Activated naive CD8-positive, alpha-beta T cell treated with anti-CD3 and anti-CD28 coated beads, Interleukin-2, amount 10 ng/mL, durations not matched to agents 7 days and 5 days (primary cell): ENCODE results near the gene RAPGEF2. TPM values are rescaled to one million over a fixed set of nuclear protein-coding genes. Genes with fewer than 3 reads are reported as not detected.

Experiments used
- ATAC-seq: fragments of 150-1000 bp; cut with Tn5 transposase; one replicate; pipeline ENCODE4 v1.10.0; 2021; ENCODE audit warnings: low read depth, moderate library complexity
- POLR2A ChIA-PET: fragments of 350-600 bp; sonication (Branson Sonifier 250); formaldehyde crosslinking; loops from one replicate; lab custom pipeline; 2021; ENCODE audit warnings: antibody characterized with exemption; lab: Charles Lee
- DNase-seq: peaks from one replicate; pipeline ENCODE4 v3.0.0; 2021
- H3K27ac Mint-ChIP-seq: one replicate; pipeline ENCODE4 v1.8.0; 2022; ENCODE audit warnings: mild to moderate bottlenecking, mixed read lengths
- H3K27me3 Mint-ChIP-seq: one replicate; pipeline ENCODE4 v1.8.0; 2022; ENCODE audit warnings: mild to moderate bottlenecking, moderate library complexity, mixed read lengths
- H3K36me3 Mint-ChIP-seq: one replicate; pipeline ENCODE4 v1.8.0; 2021; ENCODE audit warnings: mild to moderate bottlenecking, mixed read lengths
- H3K4me1 Mint-ChIP-seq: one replicate; pipeline ENCODE4 v1.8.0; 2021; ENCODE audit warnings: mixed read lengths
- H3K4me3 Mint-ChIP-seq: one replicate; pipeline ENCODE4 v1.8.0; 2022; ENCODE audit warnings: mild to moderate bottlenecking, moderate library complexity, mixed read lengths
- H3K9me3 Mint-ChIP-seq: one replicate; pipeline ENCODE4 v1.8.0; 2021; ENCODE audit warnings: mixed read lengths
- total RNA-seq, 2 experiments: library from RNA; stranded (reverse); gene quantifications; one replicate each; pipeline ENCODE4 v1.2.3, GENCODE V29; 2021

RAPGEF2 gene
- total RNA-seq, 2 experiments from 2014 or later, result 23.2 to 24.1 TPM

- POLR2A ChIA-PET, result no interaction called here
- H3K27ac Mint-ChIP-seq, result no peak overlapping the region
- H3K9me3 Mint-ChIP-seq, result no peaks in the 10 kb centered on the region
- DNase-seq (no peak), ATAC-seq (no peak)
- H3K27me3 Mint-ChIP-seq, result no peaks in the 10 kb centered on the region
- H3K4me1 Mint-ChIP-seq, result peaks cover 4% of the 10 kb centered on the region
- H3K4me3 Mint-ChIP-seq, result no peak overlapping the region
- peaks cover 26% of the 10 kb centered on the region for H3K36me3 Mint-ChIP-seq
Measured at GRCh38 chr4:159344877-159345276, 242.0 kb downstream of the RAPGEF2 start.

GRCh38 chr4:159346681-159347080 is 243.8 kb downstream of the RAPGEF2 start:
- peaks cover 30% of the 10 kb centered on the region for H3K36me3 Mint-ChIP-seq
- DNase-seq (no peak), ATAC-seq (no peak)
- no peaks in the 10 kb centered on the region for H3K9me3 Mint-ChIP-seq
- H3K27ac Mint-ChIP-seq, result no peak overlapping the region
- no peak overlapping the region for H3K4me3 Mint-ChIP-seq
- peaks cover 4% of the 10 kb centered on the region for H3K4me1 Mint-ChIP-seq
- POLR2A ChIA-PET, result no interaction called here
- no peaks in the 10 kb centered on the region for H3K27me3 Mint-ChIP-seq

- Mint-ChIP-seq H3K4me3 (no peak overlapping the region), H3K9me3 (no peaks in the 10 kb centered on the region), H3K4me1 (peaks cover 4% of the 10 kb centered on the region)
Measured at GRCh38 chr4:159347813-159348212, 244.9 kb downstream of the RAPGEF2 start.

GRCh38 chr4:159349332-159349731 is 246.5 kb downstream of the RAPGEF2 start:
- Mint-ChIP-seq H3K9me3 (no peaks in the 10 kb centered on the region), H3K27me3 (no peaks in the 10 kb centered on the region), H3K4me1 (no peaks in the 10 kb centered on the region), H3K36me3 (peaks cover 15% of the 10 kb centered on the region), H3K27ac (no peak overlapping the region), H3K4me3 (no peak overlapping the region)
- POLR2A ChIA-PET, result no interaction called here
- DNase-seq (no peak), ATAC-seq (no peak)

More at GRCh38 chr4:159347813-159348212, 244.9 kb downstream of the RAPGEF2 start:
- H3K27me3 Mint-ChIP-seq, result no peaks in the 10 kb centered on the region
- DNase-seq (no peak), ATAC-seq (no peak)
- H3K36me3 Mint-ChIP-seq, result peaks cover 29% of the 10 kb centered on the region
- no peak overlapping the region for H3K27ac Mint-ChIP-seq
- POLR2A ChIA-PET, result no interaction called here

- peaks cover 17% of the 10 kb centered on the region for H3K36me3 Mint-ChIP-seq
- no peaks in the 10 kb centered on the region for H3K9me3 Mint-ChIP-seq
- POLR2A ChIA-PET, result no interaction called here
Measured at GRCh38 chr4:159352609-159353008, 249.7 kb downstream of the RAPGEF2 start.

GRCh38 chr4:159353422-159354116 is 250.7 kb downstream of the RAPGEF2 start:
- ATAC-seq (no peak), DNase-seq (no peak)
- Mint-ChIP-seq H3K4me3 (no peak overlapping the region), H3K4me1 (no peaks in the 10 kb centered on the region), H3K9me3 (no peaks in the 10 kb centered on the region), H3K36me3 (peaks cover 16% of the 10 kb centered on the region), H3K27ac (no peak overlapping the region), H3K27me3 (no peaks in the 10 kb centered on the region)
- POLR2A ChIA-PET, result no interaction called here

More at GRCh38 chr4:159352609-159353008, 249.7 kb downstream of the RAPGEF2 start:
- Mint-ChIP-seq H3K4me1 (no peaks in the 10 kb centered on the region), H3K27ac (no peak overlapping the region), H3K27me3 (no peaks in the 10 kb centered on the region), H3K4me3 (no peak overlapping the region)
- DNase-seq, result no peak
- no peak for ATAC-seq

GRCh38 chr4:159355466-159355865 is 252.6 kb downstream of the RAPGEF2 start:
- Mint-ChIP-seq H3K27me3 (no peaks in the 10 kb centered on the region), H3K4me3 (no peak overlapping the region), H3K9me3 (no peaks in the 10 kb centered on the region), H3K27ac (no peak overlapping the region), H3K36me3 (peaks cover 13% of the 10 kb centered on the region), H3K4me1 (no peaks in the 10 kb centered on the region)
- DNase-seq, result no peak
- no peak for ATAC-seq
- POLR2A ChIA-PET, result no interaction called here

GRCh38 chr4:159357350-159357749 is 254.5 kb downstream of the RAPGEF2 start:
- POLR2A ChIA-PET, result no interaction called here
- H3K9me3 Mint-ChIP-seq, result no peaks in the 10 kb centered on the region
- H3K36me3 Mint-ChIP-seq, result peaks cover 12% of the 10 kb centered on the region
- H3K27ac Mint-ChIP-seq, result no peak overlapping the region
- DNase-seq (no peak), ATAC-seq (no peak)
- H3K4me1 Mint-ChIP-seq, result no peaks in the 10 kb centered on the region
- no peaks in the 10 kb centered on the region for H3K27me3 Mint-ChIP-seq
- no peak overlapping the region for H3K4me3 Mint-ChIP-seq

- Mint-ChIP-seq H3K4me1 (no peaks in the 10 kb centered on the region), H3K27ac (no peak overlapping the region), H3K27me3 (no peaks in the 10 kb centered on the region), H3K9me3 (no peaks in the 10 kb centered on the region), H3K4me3 (no peak overlapping the region), H3K36me3 (peaks cover 12% of the 10 kb centered on the region)
- POLR2A ChIA-PET, result no interaction called here
- no peak for ATAC-seq
- DNase-seq, result no peak
Measured at GRCh38 chr4:159358226-159358625, 255.3 kb downstream of the RAPGEF2 start.

GRCh38 chr4:159360549-159360948 is 257.7 kb downstream of the RAPGEF2 start:
- POLR2A ChIA-PET, result no interaction called here
- Mint-ChIP-seq H3K27me3 (no peaks in the 10 kb centered on the region), H3K4me1 (no peaks in the 10 kb centered on the region), H3K9me3 (no peaks in the 10 kb centered on the region), H3K4me3 (no peak overlapping the region), H3K27ac (no peak overlapping the region), H3K36me3 (peaks cover 12% of the 10 kb centered on the region)
- DNase-seq, result no peak
- ATAC-seq, result no peak

GRCh38 chr4:159363361-159363760 is 260.5 kb downstream of the RAPGEF2 start:
- Mint-ChIP-seq H3K27ac (no peak overlapping the region), H3K36me3 (peaks cover 5% of the 10 kb centered on the region), H3K9me3 (no peaks in the 10 kb centered on the region), H3K27me3 (peaks cover 7% of the 10 kb centered on the region), H3K4me3 (no peak overlapping the region), H3K4me1 (no peaks in the 10 kb centered on the region)
- POLR2A ChIA-PET, result no interaction called here
- DNase-seq (no peak), ATAC-seq (no peak)

GRCh38 chr4:159366966-159367780 is 264.3 kb downstream of the RAPGEF2 start:
- H3K27ac Mint-ChIP-seq, result no peak overlapping the region
- peaks cover 15% of the 10 kb centered on the region for H3K27me3 Mint-ChIP-seq
- no peak overlapping the region for H3K4me3 Mint-ChIP-seq
- H3K9me3 Mint-ChIP-seq, result no peaks in the 10 kb centered on the region
- H3K36me3 Mint-ChIP-seq, result no peaks in the 10 kb centered on the region
- POLR2A ChIA-PET, result no interaction called here
- ATAC-seq (no peak), DNase-seq (no peak)
- no peaks in the 10 kb centered on the region for H3K4me1 Mint-ChIP-seq

- ATAC-seq (no peak), DNase-seq (no peak)
- POLR2A ChIA-PET, result no interaction called here
- no peaks in the 10 kb centered on the region for H3K36me3 Mint-ChIP-seq
- H3K9me3 Mint-ChIP-seq, result no peaks in the 10 kb centered on the region
- H3K27me3 Mint-ChIP-seq, result peaks cover 15% of the 10 kb centered on the region
- no peak overlapping the region for H3K4me3 Mint-ChIP-seq
- no peaks in the 10 kb centered on the region for H3K4me1 Mint-ChIP-seq
- H3K27ac Mint-ChIP-seq, result no peak overlapping the region
Measured at GRCh38 chr4:159367781-159368080, 264.9 kb downstream of the RAPGEF2 start.

GRCh38 chr4:159368320-159368719 is 265.4 kb downstream of the RAPGEF2 start:
- ATAC-seq, result no peak
- Mint-ChIP-seq H3K27me3 (peaks cover 15% of the 10 kb centered on the region), H3K9me3 (no peaks in the 10 kb centered on the region), H3K4me3 (no peak overlapping the region), H3K4me1 (no peaks in the 10 kb centered on the region), H3K27ac (no peak overlapping the region), H3K36me3 (no peaks in the 10 kb centered on the region)
- POLR2A ChIA-PET, result no interaction called here
- no peak for DNase-seq
